ENCODE measurements around the gene ZBTB46. TPM values are rescaled to one million over a fixed set of nuclear protein-coding genes. Genes with fewer than 3 reads are reported as not detected.

ZBTB46 gene
- total RNA-seq, 1 experiment from 2014 or later, result 3.6 TPM

DNA sequence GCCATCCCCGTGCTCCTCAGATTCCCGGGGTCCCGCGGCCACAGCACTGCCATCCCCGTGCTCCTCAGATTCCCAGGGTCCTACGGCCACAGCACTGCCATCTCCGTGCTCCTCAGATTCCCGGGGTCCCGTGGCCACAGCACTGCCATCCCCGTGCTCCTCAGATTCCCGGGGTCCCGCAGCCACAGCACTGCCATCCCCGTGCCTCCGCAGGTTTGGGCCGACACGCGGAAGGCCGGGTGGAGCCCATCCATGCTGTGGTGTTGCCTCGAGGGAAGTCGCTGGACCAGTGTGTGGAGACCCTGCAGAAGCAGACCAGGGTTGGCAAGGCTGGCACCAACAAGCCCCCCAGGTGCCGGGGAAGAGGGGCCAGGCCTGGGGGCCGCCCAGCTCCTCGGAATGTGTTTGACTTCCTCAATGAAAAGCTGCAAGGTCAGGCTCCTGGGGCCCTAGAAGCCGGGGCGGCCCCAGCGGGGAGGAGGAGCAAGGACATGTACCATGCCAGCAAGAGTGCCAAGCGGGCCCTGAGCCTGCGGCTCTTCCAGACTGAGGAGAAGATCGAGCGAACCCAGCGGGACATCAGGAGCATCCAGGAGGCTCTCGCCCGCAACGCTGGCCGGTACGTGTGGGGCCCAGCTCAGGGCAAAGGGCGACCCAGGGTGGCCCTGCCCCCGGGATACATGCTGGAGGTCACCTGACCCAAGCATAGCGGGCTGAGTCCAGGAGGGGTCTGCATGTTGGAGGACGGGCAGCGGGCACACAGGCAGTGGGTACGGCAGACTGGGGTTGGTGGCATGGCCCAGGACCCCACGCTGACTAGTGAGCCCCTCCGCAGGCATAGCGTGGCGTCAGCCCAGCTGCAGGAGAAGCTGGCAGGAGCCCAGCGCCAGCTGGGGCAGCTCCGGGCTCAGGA is 95.9 kb downstream of the ZBTB46 start:
- BruUV-seq (replicated peaks), result TSS peak; percentile 7
- Histone ChIP-seq H3K4me2 (no peak overlapping the region), H3K27me3 (ENCODE audit: insufficient read depth, low read depth) (no peaks in the 10 kb centered on the region), H3K79me2 (ENCODE audit: low read depth) (peaks cover 4% of the 10 kb centered on the region; the same call in 1 of the 2 replicates), H3K9me2 (ENCODE audit: insufficient read depth) (no peaks in the 10 kb centered on the region), H3K4me1 (replicated peaks; ENCODE audit: insufficient read depth) (no peaks in the 10 kb centered on the region), H3K9me3 (ENCODE audit: insufficient read depth, low read depth) (no peaks in the 10 kb centered on the region), H3K4me3 (no peak overlapping the region), H3F3A (ENCODE audit: insufficient read depth, low read depth) (peaks cover 37% of the 10 kb centered on the region), H2AFZ (no peak overlapping the region), H3K27ac (no peak overlapping the region), H4K20me1 (ENCODE audit: insufficient read depth) (peaks cover 16% of the 10 kb centered on the region), H3K36me3 (ENCODE audit: low read depth) (peaks cover 7% of the 10 kb centered on the region; the same call in 1 of the 2 replicates)
- peak in 1 of 2 experiments; percentile 19 for DNase-seq
- intact Hi-C loops (cut with micrococcal nuclease; ENCODE audit: unreplicated experiment), result no loop called here
- POLR2A ChIA-PET (ENCODE audit: unreplicated experiment), result interaction anchor here (0.6 kb wide), 1 partner anchor 221 kb away, joined by 6 read pairs; the partner anchor contains the start of gene UCKL1
- CTCF ChIA-PET, result no interaction called here
- TF ChIP-seq, protein P1, sequence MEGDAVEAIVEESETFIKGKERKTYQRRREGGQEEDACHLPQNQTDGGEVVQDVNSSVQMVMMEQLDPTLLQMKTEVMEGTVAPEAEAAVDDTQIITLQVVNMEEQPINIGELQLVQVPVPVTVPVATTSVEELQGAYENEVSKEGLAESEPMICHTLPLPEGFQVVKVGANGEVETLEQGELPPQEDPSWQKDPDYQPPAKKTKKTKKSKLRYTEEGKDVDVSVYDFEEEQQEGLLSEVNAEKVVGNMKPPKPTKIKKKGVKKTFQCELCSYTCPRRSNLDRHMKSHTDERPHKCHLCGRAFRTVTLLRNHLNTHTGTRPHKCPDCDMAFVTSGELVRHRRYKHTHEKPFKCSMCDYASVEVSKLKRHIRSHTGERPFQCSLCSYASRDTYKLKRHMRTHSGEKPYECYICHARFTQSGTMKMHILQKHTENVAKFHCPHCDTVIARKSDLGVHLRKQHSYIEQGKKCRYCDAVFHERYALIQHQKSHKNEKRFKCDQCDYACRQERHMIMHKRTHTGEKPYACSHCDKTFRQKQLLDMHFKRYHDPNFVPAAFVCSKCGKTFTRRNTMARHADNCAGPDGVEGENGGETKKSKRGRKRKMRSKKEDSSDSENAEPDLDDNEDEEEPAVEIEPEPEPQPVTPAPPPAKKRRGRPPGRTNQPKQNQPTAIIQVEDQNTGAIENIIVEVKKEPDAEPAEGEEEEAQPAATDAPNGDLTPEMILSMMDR (conservative IDR thresholded peaks at IDR 0.05), result no peak
- no peak for TF ChIP-seq EZH2 (IDR thresholded peaks at IDR 0.05; ENCODE audit: low read depth)

- Histone ChIP-seq H4K20me1 (ENCODE audit: insufficient read depth) (peaks cover 16% of the 10 kb centered on the region), H2AFZ (no peak overlapping the region), H3K9me3 (ENCODE audit: insufficient read depth, low read depth) (no peaks in the 10 kb centered on the region), H3K4me1 (replicated peaks; ENCODE audit: insufficient read depth) (no peaks in the 10 kb centered on the region), H3F3A (ENCODE audit: insufficient read depth, low read depth) (peaks cover 36% of the 10 kb centered on the region; the same call in 1 of the 2 replicates), H3K4me2 (no peak overlapping the region), H3K79me2 (ENCODE audit: low read depth) (peaks cover 4% of the 10 kb centered on the region; the same call in 1 of the 2 replicates), H3K27me3 (ENCODE audit: insufficient read depth, low read depth) (no peaks in the 10 kb centered on the region), H3K36me3 (ENCODE audit: low read depth) (peaks cover 10% of the 10 kb centered on the region; the same call in 1 of the 2 replicates), H3K9me2 (ENCODE audit: insufficient read depth) (no peaks in the 10 kb centered on the region), H3K27ac (no peak overlapping the region), H3K4me3 (no peak overlapping the region)
- TF ChIP-seq EZH2 (IDR thresholded peaks at IDR 0.05; ENCODE audit: low read depth), result no peak
- TF ChIP-seq, protein P1 (conservative IDR thresholded peaks at IDR 0.05), result no peak
- DNase-seq, result peak in 1 of 2 experiments; percentile 21
- CTCF ChIA-PET, result no interaction called here
- intact Hi-C loops (cut with micrococcal nuclease; ENCODE audit: unreplicated experiment), result no loop called here
- no TSS peak for BruUV-seq (replicated peaks)
- POLR2A ChIA-PET (ENCODE audit: unreplicated experiment), result no interaction called here
These were observed 96.7 kb downstream of the ZBTB46 start for GRCh38 chr20:63734111-63734945.

DNA sequence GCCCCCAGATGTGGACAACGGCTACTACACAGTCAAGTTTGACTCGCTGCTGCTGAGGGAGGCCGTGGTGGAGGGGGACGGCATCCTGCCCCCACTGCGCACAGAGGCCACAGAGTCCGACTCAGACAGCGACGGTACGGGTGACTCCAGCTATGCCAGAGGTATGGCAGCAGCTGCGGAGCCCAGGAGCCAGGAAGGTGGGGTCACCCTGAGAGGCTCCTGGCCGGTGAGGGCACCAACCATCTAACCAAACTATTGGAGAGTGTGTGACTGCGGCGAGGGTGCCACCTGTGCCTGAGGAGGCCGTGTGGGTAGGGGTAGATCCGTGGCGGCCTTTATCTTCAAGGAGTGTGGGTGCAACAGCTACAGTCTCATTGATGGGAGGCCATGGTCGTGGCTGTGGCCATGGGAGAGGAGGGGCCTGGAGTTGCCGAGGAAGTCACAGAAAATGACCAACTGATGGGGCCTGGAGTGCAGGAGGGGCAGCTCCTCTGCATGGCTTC is 97.4 kb downstream of the ZBTB46 start:
- TF ChIP-seq, protein P1 (conservative IDR thresholded peaks at IDR 0.05), result no peak
- no peak for TF ChIP-seq EZH2 (IDR thresholded peaks at IDR 0.05; ENCODE audit: low read depth)
- Histone ChIP-seq H2AFZ (no peak overlapping the region), H4K20me1 (ENCODE audit: insufficient read depth) (peaks cover 16% of the 10 kb centered on the region), H3K27ac (no peak overlapping the region), H3K9me3 (ENCODE audit: insufficient read depth, low read depth) (no peaks in the 10 kb centered on the region), H3K36me3 (ENCODE audit: low read depth) (peaks cover 10% of the 10 kb centered on the region; the same call in 1 of the 2 replicates), H3K9me2 (ENCODE audit: insufficient read depth) (no peaks in the 10 kb centered on the region), H3K79me2 (ENCODE audit: low read depth) (peaks cover 4% of the 10 kb centered on the region; the same call in 1 of the 2 replicates), H3F3A (ENCODE audit: insufficient read depth, low read depth) (peaks cover 33% of the 10 kb centered on the region; the same call in 1 of the 2 replicates), H3K4me2 (no peak overlapping the region), H3K4me3 (no peak overlapping the region), H3K4me1 (replicated peaks; ENCODE audit: insufficient read depth) (no peaks in the 10 kb centered on the region), H3K27me3 (ENCODE audit: insufficient read depth, low read depth) (no peaks in the 10 kb centered on the region)
- BruUV-seq (replicated peaks), result no TSS peak
- intact Hi-C loops (cut with micrococcal nuclease; ENCODE audit: unreplicated experiment), result no loop called here
- ChIA-PET CTCF (no interaction called here), POLR2A (ENCODE audit: unreplicated experiment) (interaction anchor here (0.6 kb wide), 1 partner anchor 209 kb away, joined by 8 read pairs; no protein-coding TSS in a partner anchor)
- peak in 1 of 2 experiments; percentile 26 for DNase-seq
